Right ventricle myocardium superior (tissue), 1 donor: ENCODE measurements around the gene ADAMTS4. TPM values are rescaled to one million over a fixed set of nuclear protein-coding genes. Genes with fewer than 3 reads are reported as not detected.

Experiments used
- microRNA-seq: library from miRNA; unstranded; fragments of <30 nt; microRNA quantifications from one replicate; pipeline ENCODE4 v1.2.0, GENCODE V29; 2020
- total RNA-seq: library from RNA; stranded (reverse); fragmentation: NEBNext Ultra II Directional; extraction: Animal tissue kit (Norgen Biotek cat#: 25700); gene quantifications from one replicate; pipeline ENCODE4 v1.2.1, GENCODE V29; 2021
- donor health status: DM: no; HTN: yes; CAD: no; lungs with severe emphysema.

The ADAMTS4 gene
- total RNA-seq, 1 donor from 2014 or later, result 7.0 TPM

Small RNAs within 50 kb of the gene (microRNA-seq; reads per million reads assigned to microRNA genes)
- gene MIR5187, result 1.9 reads per million

Other genes starting within 250 kb of the ADAMTS4 start
- not detected for gene ITLN2, start 244.2 kb downstream of the ADAMTS4 start, total RNA-seq
- gene F11R, start 177.9 kb downstream of the ADAMTS4 start, total RNA-seq, result 10.1 TPM
- gene TSTD1, start 160.1 kb downstream of the ADAMTS4 start, total RNA-seq, result 9.3 TPM
- 28.4 TPM for gene USF1, start 153.1 kb downstream of the ADAMTS4 start, total RNA-seq
- gene ARHGAP30, start 129.2 kb downstream of the ADAMTS4 start, total RNA-seq, result 3.3 TPM
- gene NECTIN4, start 109.5 kb downstream of the ADAMTS4 start, total RNA-seq, result not detected
- gene KLHDC9, start 100.7 kb downstream of the ADAMTS4 start, total RNA-seq, result 4.7 TPM
- gene PFDN2, start 81.0 kb downstream of the ADAMTS4 start, total RNA-seq, result 62.3 TPM
- 33.8 TPM for gene NIT1, start 80.9 kb downstream of the ADAMTS4 start, total RNA-seq
- 26.6 TPM for gene DEDD, start 66.4 kb downstream of the ADAMTS4 start, total RNA-seq
- 81.0 TPM for gene UFC1, start 45.1 kb downstream of the ADAMTS4 start, total RNA-seq
- gene USP21, start 39.6 kb downstream of the ADAMTS4 start, total RNA-seq, result 19.0 TPM
- 17.1 TPM for gene PPOX, start 32.6 kb downstream of the ADAMTS4 start, total RNA-seq
- 20.3 TPM for gene B4GALT3, start 21.5 kb downstream of the ADAMTS4 start, total RNA-seq
- gene NDUFS2, start 3.3 kb upstream of the ADAMTS4 start, total RNA-seq, result 308 TPM
- gene FCER1G, start 16.2 kb upstream of the ADAMTS4 start, total RNA-seq, result 21.5 TPM
- 1.2 TPM for gene APOA2, start 24.6 kb upstream of the ADAMTS4 start, total RNA-seq
- 36.9 TPM for gene TOMM40L, start 27.0 kb upstream of the ADAMTS4 start, total RNA-seq
- gene NR1I3, start 39.1 kb upstream of the ADAMTS4 start, total RNA-seq, result not detected
- 0.22 TPM for gene PCP4L1, start 59.7 kb upstream of the ADAMTS4 start, total RNA-seq
- gene MPZ, start 110.9 kb upstream of the ADAMTS4 start, total RNA-seq, result 4.8 TPM
- 422 TPM for gene SDHC, start 115.3 kb upstream of the ADAMTS4 start, total RNA-seq
- gene CFAP126, start 168.8 kb upstream of the ADAMTS4 start, total RNA-seq, result not detected